Colonic mucosa (tissue), 4 donors: ENCODE results near the gene SNX10. TPM values are rescaled to one million over a fixed set of nuclear protein-coding genes. Genes with fewer than 3 reads are reported as not detected.
A peak's percentile ranks its signal among the peaks of the same experiment; 100 is the strongest.

Experiments
- DNase-seq: peaks from one replicate; pipeline ENCODE4 v3.0.0-alpha.2; 2020
- H3K27ac ChIP-seq: fragments of 200-600 bp; one replicate; pipeline ENCODE4 v1.8.0; 2021
- H3K27me3 ChIP-seq: fragments of 200-600 bp; one replicate; pipeline ENCODE4 v1.8.0; 2021
- H3K36me3 ChIP-seq: fragments of 200-600 bp; one replicate; pipeline ENCODE4 v1.8.0; 2021
- H3K4me1 ChIP-seq: fragments of 200-600 bp; one replicate; pipeline ENCODE4 v1.8.0; 2021; ENCODE audit warnings: mild to moderate bottlenecking
- H3K4me3 ChIP-seq: fragments of 200-600 bp; one replicate; pipeline ENCODE4 v1.8.0; 2021
- H3K9ac ChIP-seq, 2 donors: one replicate each; pipeline ENCODE4 v1.7.0; 2013; ENCODE audit warnings: control low read depth in 2 of 2, low read depth in 2 of 2, low read length in 2 of 2
- H3K9me3 ChIP-seq: fragments of 200-600 bp; one replicate; pipeline ENCODE4 v1.8.0; 2021
- CTCF ChIP-seq: fragments of 200-600 bp; IDR thresholded peaks from one replicate; pipeline ENCODE4 v1.8.0; 2022; ENCODE audit warnings: antibody characterized with exemption, mild to moderate bottlenecking
- intact Hi-C: fragments of 100-400 bp; cut with DNase I; formaldehyde crosslinking; loops from one replicate; pipeline ENCODE4 v1.14.1; 2022
- total RNA-seq, 2 donors: library from RNA; stranded (reverse); fragmentation: NEBNext Ultra II Directional in 1 of 2; extraction: Animal tissue kit (Norgen Biotek cat#: 25700) in 1 of 2; gene quantifications; one replicate each; pipeline ENCODE4 v1.2.1, GENCODE V29; 2021
- donor health status: healthy.
- donor health status: DM: no; HTN: no; CAD: no.
- donor health status: DM: no; HTN: no; CAD: no.

The SNX10 gene
- total RNA-seq, 2 donors from 2014 or later, result 3.1 to 4.9 TPM

GRCh38 chr7:26292768-26293560 lies 1.3 kb downstream of the SNX10 start:
- H3K36me3 ChIP-seq, result no peaks in the 10 kb centered on the region
- H3K27me3 ChIP-seq, result no peaks in the 10 kb centered on the region
- no peaks in the 10 kb centered on the region for H3K4me1 ChIP-seq
- DNase-seq, result no peak
- no peak overlapping the region for H3K9ac ChIP-seq
- peak overlapping the region; percentile 64 for H3K4me3 ChIP-seq
- no peak overlapping the region for H3K27ac ChIP-seq
- intact Hi-C loops, result no loop called here
- H3K9me3 ChIP-seq, result no peaks in the 10 kb centered on the region
- no peak for TF ChIP-seq CTCF

- Histone ChIP-seq H3K27me3 (no peaks in the 10 kb centered on the region), H3K4me3 (no peak overlapping the region), H3K9ac (no peak overlapping the region), H3K9me3 (no peaks in the 10 kb centered on the region), H3K27ac (peak overlapping the region; percentile 52), H3K4me1 (no peaks in the 10 kb centered on the region), H3K36me3 (no peaks in the 10 kb centered on the region)
- no peak for TF ChIP-seq CTCF
- no peak for DNase-seq
- intact Hi-C loops, result no loop called here
These were observed 2.1 kb downstream of the SNX10 start for GRCh38 chr7:26293569-26294308.

- no peak for DNase-seq
- intact Hi-C loops, result no loop called here
- no peaks in the 10 kb centered on the region for H3K27me3 ChIP-seq
- no peak for TF ChIP-seq CTCF
- no peaks in the 10 kb centered on the region for H3K36me3 ChIP-seq
- H3K27ac ChIP-seq, result no peak overlapping the region
- H3K4me3 ChIP-seq, result no peak overlapping the region
- H3K9ac ChIP-seq, result no peak overlapping the region
- H3K9me3 ChIP-seq, result no peaks in the 10 kb centered on the region
- H3K4me1 ChIP-seq, result no peaks in the 10 kb centered on the region
These were observed 3.4 kb downstream of the SNX10 start for GRCh38 chr7:26295015-26295414.

GRCh38 chr7:26295586-26295985 lies 3.9 kb downstream of the SNX10 start:
- no peak for TF ChIP-seq CTCF
- Histone ChIP-seq H3K4me3 (no peak overlapping the region), H3K27ac (no peak overlapping the region), H3K27me3 (no peaks in the 10 kb centered on the region), H3K9ac (no peak overlapping the region), H3K36me3 (no peaks in the 10 kb centered on the region), H3K4me1 (no peaks in the 10 kb centered on the region), H3K9me3 (no peaks in the 10 kb centered on the region)
- DNase-seq, result no peak
- intact Hi-C loops, result no loop called here

- H3K4me1 ChIP-seq, result no peaks in the 10 kb centered on the region
- H3K36me3 ChIP-seq, result no peaks in the 10 kb centered on the region
- DNase-seq, result no peak
- intact Hi-C loops, result no loop called here
- H3K27ac ChIP-seq, result no peak overlapping the region
- no peak overlapping the region for H3K4me3 ChIP-seq
- H3K9ac ChIP-seq, result no peak overlapping the region
- no peaks in the 10 kb centered on the region for H3K27me3 ChIP-seq
- TF ChIP-seq CTCF, result no peak
- H3K9me3 ChIP-seq, result no peaks in the 10 kb centered on the region
These were observed 6.9 kb downstream of the SNX10 start for GRCh38 chr7:26298472-26299058.
